GM12801 (cell line): ENCODE data around the gene GADD45G.

Experiments used
- TF ChIP-seq, protein P1 (sequence below): IDR thresholded peaks from one replicate; pipeline ENCODE4 v1.5.1; 2011; ENCODE audit warnings: control low read depth; ENCODE audit not compliant: insufficient read length; ENCODE audit errors: extremely low read depth

GADD45G gene

GRCh38 chr9:89586311-89586710, 18.5 kb upstream of the GADD45G start:
- TF ChIP-seq, protein P1, sequence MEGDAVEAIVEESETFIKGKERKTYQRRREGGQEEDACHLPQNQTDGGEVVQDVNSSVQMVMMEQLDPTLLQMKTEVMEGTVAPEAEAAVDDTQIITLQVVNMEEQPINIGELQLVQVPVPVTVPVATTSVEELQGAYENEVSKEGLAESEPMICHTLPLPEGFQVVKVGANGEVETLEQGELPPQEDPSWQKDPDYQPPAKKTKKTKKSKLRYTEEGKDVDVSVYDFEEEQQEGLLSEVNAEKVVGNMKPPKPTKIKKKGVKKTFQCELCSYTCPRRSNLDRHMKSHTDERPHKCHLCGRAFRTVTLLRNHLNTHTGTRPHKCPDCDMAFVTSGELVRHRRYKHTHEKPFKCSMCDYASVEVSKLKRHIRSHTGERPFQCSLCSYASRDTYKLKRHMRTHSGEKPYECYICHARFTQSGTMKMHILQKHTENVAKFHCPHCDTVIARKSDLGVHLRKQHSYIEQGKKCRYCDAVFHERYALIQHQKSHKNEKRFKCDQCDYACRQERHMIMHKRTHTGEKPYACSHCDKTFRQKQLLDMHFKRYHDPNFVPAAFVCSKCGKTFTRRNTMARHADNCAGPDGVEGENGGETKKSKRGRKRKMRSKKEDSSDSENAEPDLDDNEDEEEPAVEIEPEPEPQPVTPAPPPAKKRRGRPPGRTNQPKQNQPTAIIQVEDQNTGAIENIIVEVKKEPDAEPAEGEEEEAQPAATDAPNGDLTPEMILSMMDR = no peak

GRCh38 chr9:89588271-89588879, 16.4 kb upstream of the GADD45G start:
- TF ChIP-seq, protein P1 = no peak

DNA sequence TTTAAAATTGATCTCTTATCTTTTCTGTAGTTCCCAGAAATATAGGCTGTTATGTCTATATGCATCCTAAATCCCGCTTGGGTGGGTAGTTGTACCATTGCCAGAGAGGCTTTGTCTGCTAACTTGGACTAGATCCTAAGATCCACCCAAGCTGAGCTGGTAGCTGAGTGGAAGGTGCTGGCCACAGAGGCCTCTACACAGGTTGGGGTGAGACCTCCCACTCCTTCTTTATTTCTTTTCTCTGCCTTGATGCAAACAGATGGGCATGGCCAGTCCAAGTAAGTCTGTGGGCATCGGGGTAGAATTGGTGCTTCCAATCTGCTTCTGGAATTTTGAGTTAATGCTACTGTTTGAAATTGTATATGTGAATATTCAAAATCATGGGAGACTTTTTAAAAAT, 14.4 kb upstream of the GADD45G start:
- TF ChIP-seq, protein P1 = no peak

DNA sequence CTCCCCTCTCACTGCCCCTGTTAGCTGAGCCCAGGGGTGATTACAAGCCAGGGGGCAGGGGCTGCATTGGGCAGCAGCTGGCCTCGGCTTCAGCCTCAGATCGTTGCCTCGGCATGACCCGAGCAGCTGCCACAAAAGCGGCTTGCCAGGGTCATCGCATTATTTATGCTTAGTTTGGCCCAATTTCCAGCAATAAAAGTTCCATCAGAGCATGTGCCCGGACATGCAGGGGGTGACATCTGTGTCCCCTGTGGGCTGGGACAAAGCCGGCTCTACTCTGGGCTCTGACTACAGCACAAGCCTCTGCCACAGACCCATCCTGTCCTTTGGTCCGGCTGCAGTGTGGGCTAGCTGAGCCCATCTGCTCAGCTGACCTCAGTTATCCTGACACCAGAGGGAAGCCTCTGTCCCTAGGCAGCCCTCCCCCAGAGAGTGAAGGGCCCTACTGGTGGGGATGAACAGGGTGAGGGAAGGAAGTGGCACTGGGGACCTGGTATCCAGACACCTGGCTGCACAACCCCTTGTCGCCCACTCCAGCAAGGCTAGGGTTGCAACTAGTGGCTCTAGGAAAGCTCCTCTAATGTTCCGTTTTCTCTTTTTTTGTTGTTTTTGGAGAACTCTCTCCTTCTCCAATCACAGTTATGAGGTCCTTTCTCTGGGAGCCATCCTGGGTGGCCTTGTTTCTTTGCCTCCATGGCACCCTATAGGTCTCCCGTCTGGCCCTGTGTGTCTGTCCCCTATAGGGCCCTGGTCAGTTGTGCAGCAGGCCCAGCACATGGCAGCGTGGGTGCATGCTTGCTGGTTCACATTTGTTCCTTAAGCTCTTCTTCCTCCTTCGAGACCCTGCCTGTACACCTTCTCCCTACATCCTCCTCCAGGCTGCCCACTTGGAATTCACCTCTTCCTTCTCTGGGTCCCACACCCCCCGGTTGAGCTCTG, 13.3 kb upstream of the GADD45G start:
- TF ChIP-seq, protein P1 = no peak

- TF ChIP-seq, protein P1 = no peak
Measured at GRCh38 chr9:89592213-89592815, 12.5 kb upstream of the GADD45G start.

DNA sequence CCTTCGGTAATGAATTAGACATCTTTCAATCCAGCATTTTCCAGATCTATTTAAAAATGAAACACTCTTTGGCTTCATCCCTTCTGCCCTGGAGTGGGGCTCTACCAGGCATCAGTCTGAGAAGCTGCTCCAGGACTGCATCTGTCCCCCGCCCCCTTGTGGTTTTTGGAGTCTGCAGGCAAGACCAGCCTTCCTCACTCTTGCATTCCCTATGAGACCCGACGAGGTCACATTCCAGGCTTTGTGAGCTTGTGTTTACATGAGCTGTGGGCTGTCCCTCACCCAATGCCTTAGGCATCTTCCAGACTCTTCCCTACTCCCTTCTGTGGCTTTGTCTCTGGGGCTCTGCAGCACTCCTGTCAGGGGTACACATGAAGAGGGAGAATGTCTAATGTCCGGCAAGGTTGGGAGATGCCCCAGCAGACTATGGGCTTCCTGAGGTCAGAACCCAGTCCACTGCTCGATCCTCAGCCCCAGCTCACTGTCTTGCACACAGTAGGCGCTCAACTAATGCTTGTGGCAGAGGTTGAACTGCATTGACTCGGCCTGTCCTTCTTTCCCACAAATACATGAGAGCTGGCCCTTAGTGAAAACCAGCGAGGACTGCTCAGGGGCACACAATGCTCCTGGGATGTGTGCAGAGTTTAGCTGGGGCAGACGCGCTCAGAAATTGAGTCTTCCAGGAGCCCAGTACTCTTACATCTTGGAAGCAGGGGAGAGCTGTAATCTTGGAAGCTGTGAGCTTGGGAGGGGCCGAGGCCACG, 11.7 kb upstream of the GADD45G start:
- TF ChIP-seq, protein P1 = no peak
